Parathyroid adenoma (tissue), 2 donors: Measurements from ENCODE around the gene NEUROG2.

ENCODE experiments used
- H2AFZ ChIP-seq: fragments of 300-600 bp; sonication (generic); one replicate; pipeline ENCODE4 v1.7.0; 2017; ENCODE audit warnings: antibody characterized with exemption, mild to moderate bottlenecking
- H3K27ac ChIP-seq: fragments of 300-600 bp; sonication (generic); one replicate; pipeline ENCODE4 v1.7.0; 2017
- H3K27me3 ChIP-seq: fragments of 300-600 bp; sonication (generic); one replicate; pipeline ENCODE4 v1.7.0; 2017; ENCODE audit warnings: low read length; ENCODE audit not compliant: control insufficient read depth, insufficient read depth
- H3K36me3 ChIP-seq: fragments of 300-600 bp; sonication (generic); one replicate; pipeline ENCODE4 v1.7.0; 2017; ENCODE audit warnings: low read length; ENCODE audit not compliant: control insufficient read depth, insufficient read depth
- H3K4me1 ChIP-seq: fragments of 300-600 bp; sonication (generic); one replicate; pipeline ENCODE4 v1.7.0; 2017; ENCODE audit warnings: control low read depth
- H3K4me2 ChIP-seq: fragments of 300-600 bp; sonication (generic); one replicate; pipeline ENCODE4 v1.7.0; 2017; ENCODE audit warnings: low read length
- H3K4me3 ChIP-seq: fragments of 300-600 bp; sonication (generic); one replicate; pipeline ENCODE4 v1.7.0; 2017; ENCODE audit warnings: low read depth, low read length
- H3K79me2 ChIP-seq: fragments of 300-600 bp; sonication (generic); one replicate; pipeline ENCODE4 v1.7.0; 2017; ENCODE audit warnings: control low read depth
- H3K9ac ChIP-seq: fragments of 300-600 bp; sonication (generic); one replicate; pipeline ENCODE4 v1.7.0; 2017; ENCODE audit warnings: mild to moderate bottlenecking
- H3K9me3 ChIP-seq: fragments of 300-600 bp; sonication (generic); one replicate; pipeline ENCODE4 v1.7.0; 2017; ENCODE audit warnings: low read length; ENCODE audit not compliant: control insufficient read depth
- TF ChIP-seq, protein P1 (sequence below): fragments of 300-600 bp; sonication (generic); IDR thresholded peaks from one replicate; pipeline ENCODE4 v1.7.0; 2017; ENCODE audit warnings: antibody characterized with exemption, mild to moderate bottlenecking
- donor health status: primary hyperparathyroidism.

Gene NEUROG2

GRCh38 chr4:112516066-112516470 is at the start of gene NEUROG2:
NEUROG2 (minus strand) TSS chr4:112516180; CDS start chr4:112515475, 705 bp downstream.
- no peaks in the 10 kb centered on the region for H3K4me1 ChIP-seq
- H3K27ac ChIP-seq: no peak within 1 kb of the TSS
- H3K27me3 ChIP-seq: peaks cover 41% of the 10 kb centered on the region

DNA sequence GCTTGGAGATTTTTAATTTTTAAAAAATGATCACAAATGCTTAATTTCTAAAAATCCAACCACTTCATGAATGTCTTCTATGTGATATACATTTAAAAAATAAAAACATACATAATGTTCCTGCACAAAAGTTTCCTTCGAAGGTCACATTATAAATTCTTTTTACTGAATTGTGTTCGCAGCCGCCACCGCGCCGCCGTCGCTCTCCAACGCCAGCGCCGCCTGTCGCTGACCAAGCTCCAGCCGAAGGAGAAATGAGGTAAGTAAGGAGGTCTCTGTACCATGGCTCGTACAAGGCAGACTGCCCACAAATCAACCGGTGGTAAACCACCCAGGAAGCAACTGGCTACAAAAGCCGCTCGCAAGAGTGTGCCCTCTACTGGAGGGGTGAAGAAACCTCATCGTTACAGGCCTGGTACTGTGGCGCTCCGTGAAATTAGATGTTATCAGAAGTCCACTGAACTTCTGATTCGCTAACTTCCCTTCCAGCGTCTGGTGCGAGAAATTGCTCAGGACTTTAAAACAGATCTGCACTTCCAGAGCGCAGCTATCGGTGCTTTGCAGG is 48.8 kb upstream of the NEUROG2 start:
- Histone ChIP-seq H3K4me3 (no peak overlapping the region), H3K79me2 (no peaks in the 10 kb centered on the region), H3K27ac (no peak overlapping the region), H3K4me1 (no peaks in the 10 kb centered on the region), H2AFZ (no peak overlapping the region), H3K27me3 (no peaks in the 10 kb centered on the region), H3K36me3 (no peaks in the 10 kb centered on the region), H3K9me3 (no peaks in the 10 kb centered on the region), H3K9ac (no peak overlapping the region), H3K4me2 (no peak overlapping the region)
- TF ChIP-seq, protein P1, sequence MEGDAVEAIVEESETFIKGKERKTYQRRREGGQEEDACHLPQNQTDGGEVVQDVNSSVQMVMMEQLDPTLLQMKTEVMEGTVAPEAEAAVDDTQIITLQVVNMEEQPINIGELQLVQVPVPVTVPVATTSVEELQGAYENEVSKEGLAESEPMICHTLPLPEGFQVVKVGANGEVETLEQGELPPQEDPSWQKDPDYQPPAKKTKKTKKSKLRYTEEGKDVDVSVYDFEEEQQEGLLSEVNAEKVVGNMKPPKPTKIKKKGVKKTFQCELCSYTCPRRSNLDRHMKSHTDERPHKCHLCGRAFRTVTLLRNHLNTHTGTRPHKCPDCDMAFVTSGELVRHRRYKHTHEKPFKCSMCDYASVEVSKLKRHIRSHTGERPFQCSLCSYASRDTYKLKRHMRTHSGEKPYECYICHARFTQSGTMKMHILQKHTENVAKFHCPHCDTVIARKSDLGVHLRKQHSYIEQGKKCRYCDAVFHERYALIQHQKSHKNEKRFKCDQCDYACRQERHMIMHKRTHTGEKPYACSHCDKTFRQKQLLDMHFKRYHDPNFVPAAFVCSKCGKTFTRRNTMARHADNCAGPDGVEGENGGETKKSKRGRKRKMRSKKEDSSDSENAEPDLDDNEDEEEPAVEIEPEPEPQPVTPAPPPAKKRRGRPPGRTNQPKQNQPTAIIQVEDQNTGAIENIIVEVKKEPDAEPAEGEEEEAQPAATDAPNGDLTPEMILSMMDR: no peak

More at GRCh38 chr4:112516066-112516470, at the start of gene NEUROG2:
- Histone ChIP-seq H3K9me3 (peaks cover 5% of the 10 kb centered on the region), H3K79me2 (no peaks in the 10 kb centered on the region), H3K36me3 (no peaks in the 10 kb centered on the region), H2AFZ (peak within 1 kb of the TSS; percentile 85), H3K4me3 (peak within 1 kb of the TSS; percentile 54), H3K4me2 (peak within 1 kb of the TSS; percentile 76), H3K9ac (no peak within 1 kb of the TSS)
- TF ChIP-seq, protein P1: no peak

GRCh38 chr4:112563431-112564200 is 47.6 kb upstream of the NEUROG2 start:
- Histone ChIP-seq H3K27ac (no peak overlapping the region), H2AFZ (no peak overlapping the region), H3K27me3 (no peaks in the 10 kb centered on the region), H3K4me3 (no peak overlapping the region), H3K79me2 (no peaks in the 10 kb centered on the region), H3K36me3 (no peaks in the 10 kb centered on the region), H3K4me1 (no peaks in the 10 kb centered on the region), H3K9me3 (no peaks in the 10 kb centered on the region), H3K4me2 (no peak overlapping the region), H3K9ac (no peak overlapping the region)
- TF ChIP-seq, protein P1: no peak

DNA sequence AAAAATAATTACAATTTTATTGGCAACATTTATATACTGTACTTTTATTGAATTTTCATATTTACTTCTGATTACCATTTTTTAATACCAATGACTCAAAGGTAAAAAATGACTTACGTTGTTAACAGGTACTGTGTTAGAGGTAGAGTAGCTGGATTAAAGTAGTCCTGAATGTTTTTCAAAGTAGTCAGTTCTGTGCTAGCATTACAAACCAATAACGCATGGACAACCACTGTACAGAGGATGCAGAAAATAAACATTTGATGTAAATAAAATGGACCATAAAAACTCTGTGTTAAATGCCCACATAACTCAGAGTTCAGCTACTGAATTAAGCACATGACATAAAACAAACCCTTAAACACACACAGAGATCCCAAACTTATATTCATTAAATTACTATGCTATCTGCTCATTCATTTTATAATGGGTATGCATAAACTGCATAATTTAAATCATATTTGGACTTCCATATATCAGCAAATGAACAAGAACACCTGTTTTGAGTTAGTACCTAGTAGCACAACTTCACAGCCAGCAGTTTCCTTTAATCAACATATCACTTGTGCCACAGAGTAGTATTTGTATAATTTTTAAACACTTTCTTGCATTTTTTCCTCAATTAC is 46.4 kb upstream of the NEUROG2 start:
- Histone ChIP-seq H3K36me3 (no peaks in the 10 kb centered on the region), H3K9ac (no peak overlapping the region), H3K4me3 (no peak overlapping the region), H3K9me3 (no peaks in the 10 kb centered on the region), H3K4me1 (no peaks in the 10 kb centered on the region), H3K27ac (no peak overlapping the region), H3K27me3 (no peaks in the 10 kb centered on the region), H3K79me2 (no peaks in the 10 kb centered on the region), H2AFZ (no peak overlapping the region), H3K4me2 (no peak overlapping the region)
- TF ChIP-seq, protein P1: no peak
